ENCODE data around the gene LRGUK. TPM values are rescaled to one million over a fixed set of nuclear protein-coding genes. Genes with fewer than 3 reads are reported as not detected.

Gene LRGUK
- total RNA-seq, 4 donors from 2014 or later: 0.48 to 9.4 (median 3.3) TPM

DNA sequence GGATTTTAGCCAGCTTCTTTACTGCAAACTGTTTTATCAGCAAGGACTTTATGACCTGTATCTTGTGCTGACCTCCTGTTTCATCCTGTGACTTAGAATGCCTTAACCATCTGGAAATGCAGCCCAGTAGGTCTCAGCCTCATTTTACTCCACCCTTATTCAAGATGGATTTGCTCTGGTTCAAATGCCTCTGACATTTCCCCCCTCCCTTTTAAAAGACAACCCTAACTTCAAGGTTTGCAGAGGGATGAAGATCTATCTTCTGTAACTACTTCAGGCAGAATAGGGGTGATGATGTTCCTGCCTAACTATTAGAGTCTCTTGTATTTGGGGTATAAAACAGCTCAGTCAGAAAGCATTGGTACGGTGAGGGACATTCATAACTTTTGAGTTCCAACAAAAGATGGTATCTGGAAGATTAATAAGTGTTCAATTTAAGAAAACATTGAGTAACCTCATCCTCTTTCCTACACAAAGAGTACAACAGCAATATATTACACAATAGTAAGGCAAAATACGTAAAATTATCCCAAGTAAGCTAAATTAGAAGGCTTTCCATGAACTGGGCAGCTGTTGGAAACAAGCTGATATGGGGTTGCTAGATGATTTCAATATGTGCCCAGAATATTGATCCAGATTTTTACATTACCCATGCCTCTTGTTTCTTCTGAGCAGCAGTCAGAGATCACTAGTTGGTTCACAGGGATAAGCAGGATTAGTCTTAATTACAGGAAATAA is 40.0 kb upstream of the LRGUK start:
- no peak for DNase-seq
- intact Hi-C loops (cut with DNase I; ENCODE audit: low total_unique reads): no loop called here
- Histone ChIP-seq H3K27ac (no peak overlapping the region), H3K27me3 (no peaks in the 10 kb centered on the region), H3K36me3 (no peaks in the 10 kb centered on the region), H3K4me3 (no peak overlapping the region), H3K9me3 (peaks cover 11 to 19% of the 10 kb centered on the region in 2 donors), H3K4me1 (no peaks in the 10 kb centered on the region)
- WGBS, 2 donors (ENCODE audit: low coverage in 1 of 2): 88 to 89% methylated on average over 2 of the region's 2 CpGs
- in situ Hi-C loops (cut with MboI; ENCODE audit: low pct_ligation_motif_present in 1 of 4, low pct_unique_long_range_greater_than_20kb in 1 of 4, low sequenced_read_pairs in 3 of 4): no loop called here
- TF ChIP-seq EP300 (IDR thresholded peaks at IDR 0.05; ENCODE audit: low read depth) (no peak), POLR2A (IDR thresholded peaks at IDR 0.05) (no peak), POLR2AphosphoS5 (IDR thresholded peaks at IDR 0.05) (no peak)
- TF ChIP-seq, protein P1, sequence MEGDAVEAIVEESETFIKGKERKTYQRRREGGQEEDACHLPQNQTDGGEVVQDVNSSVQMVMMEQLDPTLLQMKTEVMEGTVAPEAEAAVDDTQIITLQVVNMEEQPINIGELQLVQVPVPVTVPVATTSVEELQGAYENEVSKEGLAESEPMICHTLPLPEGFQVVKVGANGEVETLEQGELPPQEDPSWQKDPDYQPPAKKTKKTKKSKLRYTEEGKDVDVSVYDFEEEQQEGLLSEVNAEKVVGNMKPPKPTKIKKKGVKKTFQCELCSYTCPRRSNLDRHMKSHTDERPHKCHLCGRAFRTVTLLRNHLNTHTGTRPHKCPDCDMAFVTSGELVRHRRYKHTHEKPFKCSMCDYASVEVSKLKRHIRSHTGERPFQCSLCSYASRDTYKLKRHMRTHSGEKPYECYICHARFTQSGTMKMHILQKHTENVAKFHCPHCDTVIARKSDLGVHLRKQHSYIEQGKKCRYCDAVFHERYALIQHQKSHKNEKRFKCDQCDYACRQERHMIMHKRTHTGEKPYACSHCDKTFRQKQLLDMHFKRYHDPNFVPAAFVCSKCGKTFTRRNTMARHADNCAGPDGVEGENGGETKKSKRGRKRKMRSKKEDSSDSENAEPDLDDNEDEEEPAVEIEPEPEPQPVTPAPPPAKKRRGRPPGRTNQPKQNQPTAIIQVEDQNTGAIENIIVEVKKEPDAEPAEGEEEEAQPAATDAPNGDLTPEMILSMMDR (IDR thresholded peaks at IDR 0.05): no peak

- H3K27ac ChIP-seq: no peak overlapping the region
- no peaks in the 10 kb centered on the region for H3K4me1 ChIP-seq
- in situ Hi-C loops (cut with MboI; ENCODE audit: low pct_ligation_motif_present in 1 of 4, low pct_unique_long_range_greater_than_20kb in 1 of 4, low sequenced_read_pairs in 3 of 4): no loop called here
- no peaks in the 10 kb centered on the region for H3K27me3 ChIP-seq
- H3K36me3 ChIP-seq: no peaks in the 10 kb centered on the region
- no peak overlapping the region for H3K4me3 ChIP-seq
- intact Hi-C loops (cut with DNase I; ENCODE audit: low total_unique reads): no loop called here
- H3K9me3 ChIP-seq: peaks cover 11 to 19% of the 10 kb centered on the region in 2 donors
- no peak for DNase-seq
- TF ChIP-seq, protein P1 (IDR thresholded peaks at IDR 0.05): no peak
- TF ChIP-seq EP300 (IDR thresholded peaks at IDR 0.05; ENCODE audit: low read depth): no peak
Measured at GRCh38 chr7:134088199-134088598, 38.9 kb upstream of the LRGUK start.

GRCh38 chr7:134089446-134089845 is 37.7 kb upstream of the LRGUK start:
- no peak for DNase-seq
- in situ Hi-C loops (cut with MboI; ENCODE audit: low pct_ligation_motif_present in 1 of 4, low pct_unique_long_range_greater_than_20kb in 1 of 4, low sequenced_read_pairs in 3 of 4) (no loop called here), intact Hi-C loops (cut with DNase I; ENCODE audit: low total_unique reads) (no loop called here)
- H3K9me3 ChIP-seq: peaks cover 11 to 19% of the 10 kb centered on the region in 2 donors
- no peaks in the 10 kb centered on the region for H3K36me3 ChIP-seq
- H3K27ac ChIP-seq: no peak overlapping the region
- H3K4me1 ChIP-seq: no peaks in the 10 kb centered on the region
- H3K27me3 ChIP-seq: no peaks in the 10 kb centered on the region
- TF ChIP-seq EP300 (IDR thresholded peaks at IDR 0.05; ENCODE audit: low read depth) (no peak), POLR2AphosphoS5 (IDR thresholded peaks at IDR 0.05) (no peak), POLR2A (IDR thresholded peaks at IDR 0.05) (no peak)
- TF ChIP-seq, protein P1 (IDR thresholded peaks at IDR 0.05): no peak
- H3K4me3 ChIP-seq: no peak overlapping the region
- whole genome bisulfite sequencing, 2 donors (ENCODE audit: low coverage in 1 of 2): 79 to 87% methylated on average over 4 of the region's 4 CpGs

DNA sequence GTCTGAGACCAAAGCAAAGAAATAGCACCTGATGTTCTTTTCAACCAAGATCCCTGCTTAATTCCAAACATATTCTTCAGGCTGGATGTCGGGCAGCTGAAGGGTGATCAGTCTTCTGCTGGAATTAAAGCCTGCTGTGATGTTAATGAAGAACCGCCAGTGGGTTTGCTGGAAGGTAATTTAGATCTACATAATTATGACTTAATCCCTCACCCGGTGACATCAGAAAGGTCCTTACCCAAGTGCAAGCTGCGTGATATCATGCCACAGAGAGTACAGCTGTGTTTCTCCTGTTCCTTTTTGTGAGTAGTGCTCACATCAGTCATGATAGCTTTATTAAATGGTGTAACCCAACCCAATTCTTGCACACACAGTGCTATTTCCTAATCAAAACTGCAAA is 29.1 kb upstream of the LRGUK start:
- 83% methylated on average over 4 of the region's 4 CpGs; no CpG with 5 or more reads in 1 of the 2 donors for WGBS, 2 donors (ENCODE audit: low coverage in 1 of 2)
- Histone ChIP-seq H3K36me3 (no peaks in the 10 kb centered on the region), H3K27me3 (no peaks in the 10 kb centered on the region)

More for the DNA sequence above, 29.1 kb upstream of the LRGUK start:
- intact Hi-C loops (cut with DNase I; ENCODE audit: low total_unique reads) (no loop called here), in situ Hi-C loops (cut with MboI; ENCODE audit: low pct_ligation_motif_present in 1 of 4, low pct_unique_long_range_greater_than_20kb in 1 of 4, low sequenced_read_pairs in 3 of 4) (no loop called here)
- no peaks in the 10 kb centered on the region for H3K9me3 ChIP-seq
- no peak overlapping the region for H3K27ac ChIP-seq
- no peak overlapping the region for H3K4me3 ChIP-seq
- TF ChIP-seq POLR2A (IDR thresholded peaks at IDR 0.05): no peak
- no peak for TF ChIP-seq POLR2AphosphoS5 (IDR thresholded peaks at IDR 0.05)
- TF ChIP-seq, protein P1 (IDR thresholded peaks at IDR 0.05): no peak
- TF ChIP-seq EP300 (IDR thresholded peaks at IDR 0.05; ENCODE audit: low read depth): no peak
- DNase-seq: no peak
- no peaks in the 10 kb centered on the region for H3K4me1 ChIP-seq

Data from transverse colon (tissue), 4 donors.